ENCODE results near the gene OR4K13.

The OR4K13 gene

DNA sequence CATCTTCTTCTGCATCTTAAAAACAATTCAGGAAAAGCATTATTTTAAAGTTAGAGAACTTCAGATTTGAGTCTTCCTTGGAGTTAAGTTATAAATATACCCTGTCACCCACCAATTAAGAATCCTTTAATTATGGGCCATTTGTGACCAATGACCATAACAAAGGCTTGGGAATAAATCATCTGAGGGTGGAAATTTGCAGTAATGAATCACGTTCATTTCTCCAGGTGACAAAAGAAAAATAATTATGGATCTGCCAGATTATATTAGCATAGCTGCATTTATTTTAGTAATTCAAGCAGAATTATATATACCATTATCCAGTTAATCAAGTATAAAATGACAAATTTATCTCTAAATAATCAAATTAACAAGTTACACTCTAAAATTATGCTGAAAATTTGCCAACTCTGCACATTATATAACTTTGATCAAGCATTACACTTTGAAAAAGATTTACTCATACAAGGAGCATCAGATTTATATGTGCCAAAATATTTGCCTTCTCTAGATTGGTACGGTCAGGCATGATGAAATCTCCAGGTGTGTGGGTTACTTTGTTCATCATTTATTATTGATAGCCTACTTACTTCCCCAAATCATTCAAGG is 16.5 kb downstream of the OR4K13 start, which contains the start of gene OR4K14:
Gene OR4K14 (minus strand): TSS at position 51 of the 609 bp plus-strand sequence. CDS start 4,114 bp downstream, outside the sequence.
- TF ChIP-seq, protein P1, sequence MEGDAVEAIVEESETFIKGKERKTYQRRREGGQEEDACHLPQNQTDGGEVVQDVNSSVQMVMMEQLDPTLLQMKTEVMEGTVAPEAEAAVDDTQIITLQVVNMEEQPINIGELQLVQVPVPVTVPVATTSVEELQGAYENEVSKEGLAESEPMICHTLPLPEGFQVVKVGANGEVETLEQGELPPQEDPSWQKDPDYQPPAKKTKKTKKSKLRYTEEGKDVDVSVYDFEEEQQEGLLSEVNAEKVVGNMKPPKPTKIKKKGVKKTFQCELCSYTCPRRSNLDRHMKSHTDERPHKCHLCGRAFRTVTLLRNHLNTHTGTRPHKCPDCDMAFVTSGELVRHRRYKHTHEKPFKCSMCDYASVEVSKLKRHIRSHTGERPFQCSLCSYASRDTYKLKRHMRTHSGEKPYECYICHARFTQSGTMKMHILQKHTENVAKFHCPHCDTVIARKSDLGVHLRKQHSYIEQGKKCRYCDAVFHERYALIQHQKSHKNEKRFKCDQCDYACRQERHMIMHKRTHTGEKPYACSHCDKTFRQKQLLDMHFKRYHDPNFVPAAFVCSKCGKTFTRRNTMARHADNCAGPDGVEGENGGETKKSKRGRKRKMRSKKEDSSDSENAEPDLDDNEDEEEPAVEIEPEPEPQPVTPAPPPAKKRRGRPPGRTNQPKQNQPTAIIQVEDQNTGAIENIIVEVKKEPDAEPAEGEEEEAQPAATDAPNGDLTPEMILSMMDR (conservative IDR thresholded peaks at IDR 0.05; ENCODE audit: control insufficient read depth, insufficient read depth, low read depth, low read length) = no peak
- no peak for DNase-seq (ENCODE audit: low read depth)

GRCh38 chr14:20008156-20008555 is 27.7 kb downstream of the OR4K13 start:
- no peak overlapping the region for H3K4me3 ChIP-seq (ENCODE audit: control insufficient read depth, low read depth, low read length)
- no peak for DNase-seq (ENCODE audit: low read depth)
- TF ChIP-seq, protein P1 (conservative IDR thresholded peaks at IDR 0.05; ENCODE audit: control insufficient read depth, insufficient read depth, low read depth, low read length) = no peak

More for the DNA sequence above, 16.5 kb downstream of the OR4K13 start, which contains the start of gene OR4K14:
- H3K4me3 ChIP-seq (ENCODE audit: control insufficient read depth, low read depth, low read length) = no peak within 1 kb of the TSS

DNA sequence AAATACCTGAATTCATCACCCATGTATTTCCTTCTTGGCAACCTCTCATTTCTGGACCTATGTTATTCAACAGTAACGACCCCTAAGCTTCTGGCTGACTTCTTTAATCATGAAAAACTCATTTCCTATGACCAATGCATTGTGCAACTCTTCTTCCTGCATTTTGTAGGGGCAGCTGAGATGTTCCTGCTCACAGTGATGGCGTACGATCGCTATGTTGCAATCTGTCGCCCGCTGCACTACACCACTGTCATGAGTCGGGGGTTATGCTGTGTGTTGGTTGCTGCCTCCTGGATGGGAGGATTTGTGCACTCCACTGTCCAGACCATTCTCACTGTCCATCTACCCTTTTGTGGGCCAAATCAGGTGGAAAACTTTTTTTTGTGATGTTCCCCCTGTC is 33.5 kb downstream of the OR4K13 start:
- TF ChIP-seq, protein P1 (conservative IDR thresholded peaks at IDR 0.05; ENCODE audit: control insufficient read depth, insufficient read depth, low read depth, low read length) = no peak
- no peak overlapping the region for H3K4me3 ChIP-seq (ENCODE audit: control insufficient read depth, low read depth, low read length)
- no peak for DNase-seq (ENCODE audit: low read depth)

DNA sequence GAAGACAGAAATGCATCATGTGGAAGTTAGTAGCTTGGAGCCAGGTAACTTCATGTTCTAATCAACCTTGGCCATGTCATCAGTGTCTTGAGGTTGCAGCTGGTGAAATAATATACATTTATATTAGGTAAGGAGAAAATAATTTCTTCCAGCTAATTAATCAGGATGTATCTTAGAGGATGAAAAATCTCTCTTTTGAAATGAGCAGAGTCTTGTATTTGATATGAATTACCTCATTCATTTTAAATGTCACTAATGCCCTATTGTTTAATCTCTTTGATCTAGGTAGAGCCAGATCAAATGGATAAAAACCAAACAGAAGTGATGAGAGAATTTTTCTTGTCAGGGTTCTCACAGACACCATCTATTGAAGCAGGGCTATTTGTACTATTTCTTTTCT is 34.0 kb downstream of the OR4K13 start, which contains the start of gene OR4Q2:
Gene OR4Q2 (plus strand): TSS at position 301 of the 400 bp plus-strand sequence.
- no peak within 1 kb of the TSS for H3K4me3 ChIP-seq (ENCODE audit: control insufficient read depth, low read depth, low read length)
- TF ChIP-seq, protein P1 (conservative IDR thresholded peaks at IDR 0.05; ENCODE audit: control insufficient read depth, insufficient read depth, low read depth, low read length) = no peak
- DNase-seq (ENCODE audit: low read depth) = no peak

DNA sequence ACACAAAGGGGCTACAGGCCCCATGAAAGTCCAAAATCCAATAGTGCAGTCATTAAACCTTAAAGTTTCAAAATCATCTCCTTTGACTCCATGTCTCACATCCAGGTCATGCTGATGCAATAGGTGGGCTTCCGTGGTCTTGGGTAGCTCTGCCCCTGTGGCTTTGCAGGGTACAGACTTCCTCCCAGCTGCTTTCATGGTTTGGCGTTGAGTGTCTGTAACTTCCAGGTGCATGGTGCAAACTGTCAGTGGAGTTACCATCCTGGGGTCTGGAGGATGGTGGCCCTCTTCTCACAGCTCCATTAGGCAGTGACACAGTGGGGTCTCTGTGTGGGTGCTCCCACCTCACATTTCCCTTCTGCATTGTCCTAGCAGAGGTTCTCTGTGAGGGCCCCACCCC is 42.4 kb downstream of the OR4K13 start:
- DNase-seq (ENCODE audit: low read depth) = no peak
- TF ChIP-seq, protein P1 (conservative IDR thresholded peaks at IDR 0.05; ENCODE audit: control insufficient read depth, insufficient read depth, low read depth, low read length) = no peak
- no peak overlapping the region for H3K4me3 ChIP-seq (ENCODE audit: control insufficient read depth, low read depth, low read length)

Data from fibroblast of mammary gland (primary cell).